Measurements from ENCODE around the gene RHOH.

RHOH gene

GRCh38 chr4:40178672-40179071 is 18.2 kb upstream of the RHOH start:
- TF ChIP-seq JUND (IDR thresholded peaks at IDR 0.05; ENCODE audit: low read depth): no peak
- in situ Hi-C loops (cut with HindIII; ENCODE audit: low pct_unique_long_range_greater_than_20kb, low sequenced_read_pairs): no loop called here
- DNase-seq (ENCODE audit: low read depth in 1 of 2, low spot score in 1 of 2): no peak

- no peak for DNase-seq (ENCODE audit: low read depth in 1 of 2, low spot score in 1 of 2)
- in situ Hi-C loops (cut with HindIII; ENCODE audit: low pct_unique_long_range_greater_than_20kb, low sequenced_read_pairs): no loop called here
- no peak for TF ChIP-seq JUND (IDR thresholded peaks at IDR 0.05; ENCODE audit: low read depth)
Observed at GRCh38 chr4:40179360-40179759, 17.5 kb upstream of the RHOH start.

- in situ Hi-C loops (cut with HindIII; ENCODE audit: low pct_unique_long_range_greater_than_20kb, low sequenced_read_pairs): no loop called here
- no peak for DNase-seq (ENCODE audit: low read depth in 1 of 2, low spot score in 1 of 2)
- TF ChIP-seq JUND (IDR thresholded peaks at IDR 0.05; ENCODE audit: low read depth): no peak
Observed at GRCh38 chr4:40180356-40180755, 16.5 kb upstream of the RHOH start.

GRCh38 chr4:40182001-40182400 is 14.8 kb upstream of the RHOH start:
- TF ChIP-seq JUND (IDR thresholded peaks at IDR 0.05; ENCODE audit: low read depth): no peak
- DNase-seq (ENCODE audit: low read depth in 1 of 2, low spot score in 1 of 2): no peak
- in situ Hi-C loops (cut with HindIII; ENCODE audit: low pct_unique_long_range_greater_than_20kb, low sequenced_read_pairs): no loop called here

GRCh38 chr4:40182954-40183353 is 13.9 kb upstream of the RHOH start:
- TF ChIP-seq JUND (IDR thresholded peaks at IDR 0.05; ENCODE audit: low read depth): no peak
- DNase-seq (ENCODE audit: low read depth in 1 of 2, low spot score in 1 of 2): no peak
- in situ Hi-C loops (cut with HindIII; ENCODE audit: low pct_unique_long_range_greater_than_20kb, low sequenced_read_pairs): no loop called here

GRCh38 chr4:40183615-40184411 is 13.0 kb upstream of the RHOH start:
- no peak for TF ChIP-seq JUND (IDR thresholded peaks at IDR 0.05; ENCODE audit: low read depth)
- in situ Hi-C loops (cut with HindIII; ENCODE audit: low pct_unique_long_range_greater_than_20kb, low sequenced_read_pairs): no loop called here

GRCh38 chr4:40185830-40186664 is 10.8 kb upstream of the RHOH start:
- no peak for TF ChIP-seq JUND (IDR thresholded peaks at IDR 0.05; ENCODE audit: low read depth)
- in situ Hi-C loops (cut with HindIII; ENCODE audit: low pct_unique_long_range_greater_than_20kb, low sequenced_read_pairs): no loop called here
- DNase-seq (ENCODE audit: low read depth in 1 of 2, low spot score in 1 of 2): no peak

More at GRCh38 chr4:40183615-40184411, 13.0 kb upstream of the RHOH start:
- no peak for DNase-seq (ENCODE audit: low read depth in 1 of 2, low spot score in 1 of 2)

GRCh38 chr4:40186665-40187014 is 10.2 kb upstream of the RHOH start:
- no peak for TF ChIP-seq JUND (IDR thresholded peaks at IDR 0.05; ENCODE audit: low read depth)
- no peak for DNase-seq (ENCODE audit: low read depth in 1 of 2, low spot score in 1 of 2)
- in situ Hi-C loops (cut with HindIII; ENCODE audit: low pct_unique_long_range_greater_than_20kb, low sequenced_read_pairs): no loop called here

GRCh38 chr4:40187386-40187906 is 9.4 kb upstream of the RHOH start:
- in situ Hi-C loops (cut with HindIII; ENCODE audit: low pct_unique_long_range_greater_than_20kb, low sequenced_read_pairs): no loop called here
- no peak for TF ChIP-seq JUND (IDR thresholded peaks at IDR 0.05; ENCODE audit: low read depth)
- no peak for DNase-seq (ENCODE audit: low read depth in 1 of 2, low spot score in 1 of 2)

- DNase-seq (ENCODE audit: low read depth in 1 of 2, low spot score in 1 of 2): peak in 1 of 2 experiments; percentile 86
- 0 out of 2 replicates have a peak, but pooled peaks have one; percentile 20 for TF ChIP-seq JUND (IDR thresholded peaks at IDR 0.05; ENCODE audit: low read depth)
- in situ Hi-C loops (cut with HindIII; ENCODE audit: low pct_unique_long_range_greater_than_20kb, low sequenced_read_pairs): no loop called here
Observed at GRCh38 chr4:40190019-40190418, 6.8 kb upstream of the RHOH start.

- in situ Hi-C loops (cut with HindIII; ENCODE audit: low pct_unique_long_range_greater_than_20kb, low sequenced_read_pairs): no loop called here
- no peak for TF ChIP-seq JUND (IDR thresholded peaks at IDR 0.05; ENCODE audit: low read depth)
- no peak for DNase-seq (ENCODE audit: low read depth in 1 of 2, low spot score in 1 of 2)
Observed at GRCh38 chr4:40190465-40190864, 6.4 kb upstream of the RHOH start.

- DNase-seq (ENCODE audit: low read depth in 1 of 2, low spot score in 1 of 2): peak in 1 of 2 experiments; percentile 94
- in situ Hi-C loops (cut with HindIII; ENCODE audit: low pct_unique_long_range_greater_than_20kb, low sequenced_read_pairs): no loop called here
- 0 out of 2 replicates have a peak, but pooled peaks have one; percentile 44 for TF ChIP-seq JUND (IDR thresholded peaks at IDR 0.05; ENCODE audit: low read depth)
Observed at GRCh38 chr4:40190880-40191815, 5.7 kb upstream of the RHOH start.
